PC-3 (cell line): Measurements from ENCODE around the gene USH2A. TPM values are rescaled to one million over a fixed set of nuclear protein-coding genes. Genes with fewer than 3 reads are reported as not detected.

Experiments
- ATAC-seq: fragments of 200-7000 bp; cut with Tn5 transposase; 2 replicates; pipeline ENCODE4 v1.9.1; 2020; ENCODE audit warnings: mild to moderate bottlenecking, moderate library complexity
- BruUV-seq: library from RNA; stranded (reverse); fragments of 400-500 nt; replicated peaks from 2 replicates; lab custom pipeline; 2021; lab: Mats Ljungman, UMichigan
- CTCF ChIA-PET: fragments of 300-600 bp; sonication (Branson Sonifier 250); formaldehyde crosslinking; loops from one replicate; lab custom pipeline; 2022; ENCODE audit warnings: antibody characterized with exemption; lab: Charles Lee
- POLR2A ChIA-PET: fragments of 300-600 bp; sonication (Branson Sonifier 250); formaldehyde crosslinking; loops from one replicate; lab custom pipeline; 2022; ENCODE audit warnings: antibody characterized with exemption; ENCODE audit not compliant: unreplicated experiment; lab: Charles Lee
- DNase-seq: peaks from one replicate; pipeline ENCODE4 v3.0.0-alpha.2; 2015
- H2AFZ ChIP-seq: fragments of 300-600 bp; sonication (generic); 2 replicates; pipeline ENCODE4 v1.6.0; 2016; ENCODE audit warnings: antibody characterized with exemption, low read length
- H3F3A ChIP-seq: fragments of 300-600 bp; sonication (generic); one replicate; pipeline ENCODE4 v1.6.0; 2017; ENCODE audit warnings: antibody characterized with exemption, low read length, control low read depth, mild to moderate bottlenecking; ENCODE audit not compliant: unreplicated experiment
- H3K27ac ChIP-seq: fragments of 300-600 bp; sonication (generic); 2 replicates; pipeline ENCODE4 v1.5.1; 2016; ENCODE audit warnings: mild to moderate bottlenecking, low read length
- H3K27me3 ChIP-seq: fragments of 300-600 bp; sonication (generic); 2 replicates; pipeline ENCODE4 v1.6.1; 2016; ENCODE audit warnings: low read length, mixed read lengths
- H3K36me3 ChIP-seq: fragments of 300-600 bp; sonication (generic); 2 replicates; pipeline ENCODE4 v1.6.1; 2016; ENCODE audit warnings: low read depth, mixed run types, low read length, mixed read lengths
- H3K4me1 ChIP-seq: fragments of 300-600 bp; sonication (generic); 2 replicates; pipeline ENCODE4 v1.5.1; 2016; ENCODE audit warnings: low read length; ENCODE audit not compliant: insufficient read depth
- H3K4me2 ChIP-seq: fragments of 300-600 bp; sonication (generic); 2 replicates; pipeline ENCODE4 v1.6.0; 2016; ENCODE audit warnings: low read length
- H3K4me3 ChIP-seq: fragments of 300-600 bp; sonication (generic); 2 replicates; pipeline ENCODE4 v1.5.1; 2016; ENCODE audit warnings: mild to moderate bottlenecking, low read length, mixed read lengths
- H3K79me2 ChIP-seq: fragments of 300-600 bp; sonication (generic); 2 replicates; pipeline ENCODE4 v1.6.1; 2017; ENCODE audit warnings: low read length, mixed read lengths
- H3K9ac ChIP-seq: fragments of 300-600 bp; sonication (generic); 2 replicates; pipeline ENCODE4 v1.6.0; 2016; ENCODE audit warnings: mild to moderate bottlenecking, low read length
- H3K9me2 ChIP-seq: fragments of 300-600 bp; sonication (generic); replicated peaks from 2 replicates; pipeline ENCODE4 v1.6.1; 2016; ENCODE audit warnings: mixed run types, low read length, mixed read lengths
- H3K9me3 ChIP-seq: fragments of 300-600 bp; sonication (generic); 2 replicates; pipeline ENCODE4 v1.6.1; 2016; ENCODE audit warnings: low read length, mixed read lengths
- H4K20me1 ChIP-seq: fragments of 300-600 bp; sonication (generic); 2 replicates; pipeline ENCODE4 v1.6.1; 2016; ENCODE audit warnings: low read length, mixed read lengths
- CTCF ChIP-seq: fragments of 300-600 bp; sonication (generic); conservative IDR thresholded peaks from 2 replicates; pipeline ENCODE4 v1.5.1; 2017; ENCODE audit warnings: antibody characterized with exemption, low read depth, mild to moderate bottlenecking, low read length
- EZH2 ChIP-seq: fragments of 300-600 bp; sonication (generic); IDR thresholded peaks from one replicate; pipeline ENCODE4 v1.6.1; 2017; ENCODE audit warnings: antibody characterized with exemption, mild to moderate bottlenecking, low read length; ENCODE audit not compliant: unreplicated experiment
- EZH2phosphoT487 ChIP-seq: fragments of 300-600 bp; sonication (generic); IDR thresholded peaks from 2 replicates; pipeline ENCODE4 v1.6.1; 2018; ENCODE audit warnings: mild to moderate bottlenecking, antibody characterized with exemption, low read length, borderline replicate concordance
- intact Hi-C: fragments of 100-400 bp; cut with micrococcal nuclease; formaldehyde crosslinking; loops from 2 replicates; pipeline ENCODE4 v1.9.0; 2023
- total RNA-seq: library from RNA; depleted of rRNA; stranded (reverse); fragments of >200 nt; gene quantifications from 2 replicates; pipeline ENCODE4 v1.2.3, GENCODE V29; 2014

USH2A gene
- total RNA-seq, 1 experiment from 2014 or later: not detected

DNA sequence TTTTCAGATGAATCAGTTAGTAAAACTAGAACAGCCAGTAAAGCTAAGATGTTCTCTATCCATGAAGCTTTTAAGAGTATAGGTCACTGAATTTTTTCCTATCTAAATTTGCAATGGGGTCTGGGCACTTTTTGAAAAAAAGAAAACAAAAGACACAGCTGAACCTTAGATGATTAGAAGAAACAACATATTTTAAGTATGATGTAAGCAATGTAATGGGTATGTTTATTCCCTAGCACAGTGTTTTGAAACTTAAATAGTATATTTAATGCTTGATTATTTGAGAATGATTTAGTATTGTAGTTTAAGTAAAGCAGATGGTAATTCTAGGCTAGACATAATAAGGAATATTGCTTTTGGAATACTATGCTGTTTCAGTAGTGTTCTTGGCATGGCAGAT is 819.9 kb downstream of the USH2A start:
- ATAC-seq (no peak), DNase-seq (no peak)
- ChIA-PET CTCF (interaction anchor here (0.7 kb wide), 1 partner anchor 1300 kb away, joined by 3 read pairs; no protein-coding TSS in a partner anchor), POLR2A (no interaction called here)
- H3K4me1 ChIP-seq: no peaks in the 10 kb centered on the region
- H4K20me1 ChIP-seq: 0 out of 2 replicates have a peak, but pooled peaks cover 5% of the 10 kb centered on the region
- H3F3A ChIP-seq: no peaks in the 10 kb centered on the region
- TF ChIP-seq EZH2phosphoT487 (no peak), CTCF (no peak), EZH2 (no peak)
- H3K4me3 ChIP-seq: no peak overlapping the region
- BruUV-seq: no TSS peak
- no peak overlapping the region for H3K27ac ChIP-seq
- no peaks in the 10 kb centered on the region for H3K9me2 ChIP-seq
- no peak overlapping the region for H3K4me2 ChIP-seq
- peaks cover 38% of the 10 kb centered on the region for H3K36me3 ChIP-seq
- no peaks in the 10 kb centered on the region for H3K27me3 ChIP-seq
- H3K9ac ChIP-seq: no peak overlapping the region
- no peaks in the 10 kb centered on the region for H3K79me2 ChIP-seq
- intact Hi-C loops: loop anchor here (10.0 kb wide), 1 partner anchor 49 kb away; no protein-coding TSS in a partner anchor
- no peaks in the 10 kb centered on the region for H3K9me3 ChIP-seq
- H2AFZ ChIP-seq: no peak overlapping the region

- ChIA-PET CTCF (no interaction called here), POLR2A (no interaction called here)
- no peak for TF ChIP-seq EZH2
- no peak for TF ChIP-seq EZH2phosphoT487
- TF ChIP-seq CTCF: no peak
- Histone ChIP-seq H3K9me3 (no peaks in the 10 kb centered on the region), H3K36me3 (peaks cover 42% of the 10 kb centered on the region; the same call in 1 of the 2 replicates), H3K4me2 (no peak overlapping the region), H4K20me1 (0 out of 2 replicates have a peak, but pooled peaks cover 3% of the 10 kb centered on the region), H3K27ac (no peak overlapping the region), H3K4me3 (no peak overlapping the region), H2AFZ (no peak overlapping the region), H3K9me2 (no peaks in the 10 kb centered on the region), H3K9ac (no peak overlapping the region), H3K4me1 (no peaks in the 10 kb centered on the region), H3F3A (no peaks in the 10 kb centered on the region), H3K27me3 (no peaks in the 10 kb centered on the region), H3K79me2 (no peaks in the 10 kb centered on the region)
- no TSS peak for BruUV-seq
- DNase-seq (no peak), ATAC-seq (no peak)
- intact Hi-C loops: loop anchor here (10.0 kb wide), 1 partner anchor 46 kb away; no protein-coding TSS in a partner anchor
Observed at GRCh38 chr1:215601276-215601675, 822.0 kb downstream of the USH2A start.

DNA sequence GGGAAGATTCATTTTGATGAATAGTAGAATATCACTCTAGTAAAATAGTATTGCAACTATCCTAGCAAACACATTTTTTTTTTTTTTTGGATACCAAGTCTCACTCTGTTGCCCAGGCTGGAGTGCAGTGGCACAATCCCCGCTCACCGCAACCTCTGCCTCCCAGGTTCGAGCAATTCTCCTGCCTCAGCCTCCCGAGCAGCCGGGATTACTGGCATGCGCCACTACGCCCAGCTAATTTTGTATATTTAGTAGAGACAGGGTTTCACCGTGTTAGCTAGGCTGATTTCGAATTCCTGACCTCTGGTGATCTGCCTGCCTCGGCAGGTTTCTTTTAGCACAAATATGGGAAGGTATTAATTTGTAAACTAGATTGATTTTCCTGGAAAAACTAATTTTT is 822.4 kb downstream of the USH2A start:
- no peak overlapping the region for H3K4me3 ChIP-seq
- no peak for TF ChIP-seq EZH2phosphoT487
- no peak for TF ChIP-seq CTCF
- no peak for TF ChIP-seq EZH2
- no peak overlapping the region for H3K9ac ChIP-seq
- ChIA-PET POLR2A (no interaction called here), CTCF (no interaction called here)
- H3K79me2 ChIP-seq: no peaks in the 10 kb centered on the region
- no peaks in the 10 kb centered on the region for H3K27me3 ChIP-seq
- peaks cover 43% of the 10 kb centered on the region; the same call in 1 of the 2 replicates for H3K36me3 ChIP-seq
- no peaks in the 10 kb centered on the region for H3K9me2 ChIP-seq
- H3K9me3 ChIP-seq: no peaks in the 10 kb centered on the region
- no peaks in the 10 kb centered on the region for H3K4me1 ChIP-seq
- H4K20me1 ChIP-seq: no peaks in the 10 kb centered on the region
- DNase-seq: no peak
- no peak overlapping the region for H3K4me2 ChIP-seq
- intact Hi-C loops: loop anchor here (10.0 kb wide), 1 partner anchor 46 kb away; no protein-coding TSS in a partner anchor
- ATAC-seq: no peak
- no peak overlapping the region for H3K27ac ChIP-seq
- no peak overlapping the region for H2AFZ ChIP-seq
- BruUV-seq: no TSS peak
- H3F3A ChIP-seq: no peaks in the 10 kb centered on the region
